MM.1S (cell line): ENCODE measurements around the gene USP32.
"Not testable (repeated sequence)": the region's sequence is repeated elsewhere in the genome, so short reads cannot be mapped to it uniquely, and the experiment has no call there.

Experiments used
- EZH2 ChIP-seq: fragments of 300-600 bp; sonication (generic); optimal IDR thresholded peaks from 2 replicates; pipeline ENCODE3; 2017; ENCODE audit warnings: low read depth, mild to moderate bottlenecking, antibody characterized with exemption, low read length, mixed read lengths
- EZH2phosphoT487 ChIP-seq: fragments of 300-600 bp; sonication (generic); IDR thresholded peaks from 2 replicates; pipeline ENCODE4 v1.6.1; 2018; ENCODE audit warnings: antibody characterized with exemption, low read length
- TF ChIP-seq, protein P1 (sequence below): fragments of 300-600 bp; sonication (generic); IDR thresholded peaks from 2 replicates; pipeline ENCODE4 v1.5.1; 2016; ENCODE audit warnings: antibody characterized with exemption, low read length, mixed read lengths

DNA sequence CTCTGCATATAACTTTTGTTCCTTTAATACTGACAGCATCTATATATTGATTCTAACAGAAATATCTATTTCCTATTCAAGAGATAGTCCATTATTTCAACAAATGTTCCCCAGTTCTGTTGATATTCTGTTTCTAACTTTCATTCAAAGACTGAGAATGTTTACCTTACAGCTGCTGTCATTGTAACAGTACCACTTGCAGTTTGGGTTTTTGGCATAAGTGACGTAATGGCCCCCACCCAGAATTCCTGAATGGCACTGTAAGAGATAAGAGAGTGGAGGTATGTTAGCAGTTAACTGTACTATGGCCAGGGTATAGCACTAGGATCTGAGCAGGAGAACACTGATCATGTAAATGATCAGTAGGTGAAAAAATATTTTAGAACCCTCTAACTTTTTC is 211.6 kb downstream of the USP32 start:
- TF ChIP-seq, protein P1, sequence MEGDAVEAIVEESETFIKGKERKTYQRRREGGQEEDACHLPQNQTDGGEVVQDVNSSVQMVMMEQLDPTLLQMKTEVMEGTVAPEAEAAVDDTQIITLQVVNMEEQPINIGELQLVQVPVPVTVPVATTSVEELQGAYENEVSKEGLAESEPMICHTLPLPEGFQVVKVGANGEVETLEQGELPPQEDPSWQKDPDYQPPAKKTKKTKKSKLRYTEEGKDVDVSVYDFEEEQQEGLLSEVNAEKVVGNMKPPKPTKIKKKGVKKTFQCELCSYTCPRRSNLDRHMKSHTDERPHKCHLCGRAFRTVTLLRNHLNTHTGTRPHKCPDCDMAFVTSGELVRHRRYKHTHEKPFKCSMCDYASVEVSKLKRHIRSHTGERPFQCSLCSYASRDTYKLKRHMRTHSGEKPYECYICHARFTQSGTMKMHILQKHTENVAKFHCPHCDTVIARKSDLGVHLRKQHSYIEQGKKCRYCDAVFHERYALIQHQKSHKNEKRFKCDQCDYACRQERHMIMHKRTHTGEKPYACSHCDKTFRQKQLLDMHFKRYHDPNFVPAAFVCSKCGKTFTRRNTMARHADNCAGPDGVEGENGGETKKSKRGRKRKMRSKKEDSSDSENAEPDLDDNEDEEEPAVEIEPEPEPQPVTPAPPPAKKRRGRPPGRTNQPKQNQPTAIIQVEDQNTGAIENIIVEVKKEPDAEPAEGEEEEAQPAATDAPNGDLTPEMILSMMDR: not testable (repeated sequence)
- not testable (repeated sequence) for TF ChIP-seq EZH2, EZH2phosphoT487
